Measurements from ENCODE around the gene ALK.
"Not testable (repeated sequence)": the region's sequence is repeated elsewhere in the genome, so short reads cannot be mapped to it uniquely, and the experiment has no call there.

Gene ALK

DNA sequence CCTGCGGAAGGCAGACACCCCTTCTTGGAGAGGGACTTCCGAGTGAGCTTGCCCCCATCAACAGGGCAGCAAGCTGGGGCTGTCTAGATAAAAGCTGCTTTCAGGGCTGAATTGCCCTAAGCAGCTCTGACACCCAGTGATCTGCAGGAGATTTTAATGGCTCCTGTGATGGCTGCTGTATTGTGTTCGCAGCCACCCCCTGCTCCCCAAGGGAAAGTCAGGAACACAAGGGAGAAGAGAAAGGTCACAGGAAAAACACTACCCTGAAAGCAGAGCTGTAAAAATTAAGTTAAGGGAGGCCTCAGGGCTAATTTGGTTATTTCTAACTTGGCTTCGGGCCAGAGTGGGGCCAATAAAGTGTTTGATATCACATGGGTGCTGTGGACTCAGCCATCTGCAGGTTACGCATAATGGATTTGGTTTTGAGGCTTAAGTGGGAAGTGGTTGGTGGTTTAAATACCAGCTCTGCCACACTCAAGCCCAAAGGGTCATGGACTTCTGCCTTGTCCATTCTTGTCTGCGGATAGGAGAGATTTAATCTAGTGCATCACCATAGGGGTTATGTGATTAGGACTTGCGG lies 658.6 kb downstream of the ALK start:
- no peak for DNase-seq

- DNase-seq: no peak
Observed at GRCh38 chr2:29261003-29261402, 660.4 kb downstream of the ALK start.

- no peak for DNase-seq
Observed at GRCh38 chr2:29260142-29260772, 661.1 kb downstream of the ALK start.

GRCh38 chr2:29259221-29259620 lies 662.2 kb downstream of the ALK start:
- no peak for DNase-seq

DNA sequence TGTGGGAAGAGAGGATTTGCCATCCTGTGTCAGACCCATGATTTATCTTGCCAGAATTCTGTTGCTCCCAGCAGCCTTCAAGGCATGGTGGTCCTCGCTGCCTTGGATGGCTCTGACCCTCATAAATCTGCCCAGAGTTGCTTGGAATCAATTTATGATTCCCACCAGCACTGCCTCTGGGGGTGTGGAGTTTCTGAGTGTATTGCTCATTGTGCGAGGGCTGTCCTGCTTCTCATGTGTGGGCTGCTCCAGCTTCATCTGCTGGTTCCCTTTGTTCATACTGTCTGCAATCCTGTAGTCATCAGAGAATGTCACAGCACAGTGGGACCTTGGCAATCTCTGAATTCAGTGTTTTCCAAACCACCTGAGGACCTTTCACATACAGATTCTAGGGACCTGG lies 666.4 kb downstream of the ALK start:
- DNase-seq: no peak

GRCh38 chr2:29253495-29254275 lies 667.7 kb downstream of the ALK start:
- not testable (repeated sequence) for DNase-seq

GRCh38 chr2:29253026-29253425 lies 668.4 kb downstream of the ALK start:
- DNase-seq: no peak

- no peak for DNase-seq
Observed at GRCh38 chr2:29251406-29251805, 670.0 kb downstream of the ALK start.

DNA sequence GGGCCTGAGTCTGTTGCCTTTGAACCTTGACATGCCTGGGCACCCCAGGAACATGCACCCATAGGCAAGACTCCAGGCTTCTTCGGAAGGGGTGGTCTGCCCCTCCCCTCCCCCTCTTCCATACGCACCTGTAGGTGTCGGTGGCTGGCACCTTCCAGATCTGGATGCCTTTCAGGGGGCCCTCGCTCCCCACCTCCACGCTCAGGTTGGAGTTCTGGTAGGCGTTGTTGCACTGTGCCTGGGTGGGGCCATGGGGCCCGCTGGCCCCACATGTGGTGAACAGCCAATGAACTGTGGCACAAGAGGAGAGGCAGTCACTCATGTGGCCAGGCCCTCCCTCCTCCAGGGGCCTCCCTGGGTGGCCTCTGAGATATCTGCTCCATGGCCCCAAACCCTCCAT lies 670.4 kb downstream of the ALK start:
- no peak for DNase-seq

- DNase-seq: no peak
Observed at GRCh38 chr2:29249666-29250253, 671.6 kb downstream of the ALK start.

GRCh38 chr2:29247336-29247914 lies 674.0 kb downstream of the ALK start:
- no peak for DNase-seq

DNA sequence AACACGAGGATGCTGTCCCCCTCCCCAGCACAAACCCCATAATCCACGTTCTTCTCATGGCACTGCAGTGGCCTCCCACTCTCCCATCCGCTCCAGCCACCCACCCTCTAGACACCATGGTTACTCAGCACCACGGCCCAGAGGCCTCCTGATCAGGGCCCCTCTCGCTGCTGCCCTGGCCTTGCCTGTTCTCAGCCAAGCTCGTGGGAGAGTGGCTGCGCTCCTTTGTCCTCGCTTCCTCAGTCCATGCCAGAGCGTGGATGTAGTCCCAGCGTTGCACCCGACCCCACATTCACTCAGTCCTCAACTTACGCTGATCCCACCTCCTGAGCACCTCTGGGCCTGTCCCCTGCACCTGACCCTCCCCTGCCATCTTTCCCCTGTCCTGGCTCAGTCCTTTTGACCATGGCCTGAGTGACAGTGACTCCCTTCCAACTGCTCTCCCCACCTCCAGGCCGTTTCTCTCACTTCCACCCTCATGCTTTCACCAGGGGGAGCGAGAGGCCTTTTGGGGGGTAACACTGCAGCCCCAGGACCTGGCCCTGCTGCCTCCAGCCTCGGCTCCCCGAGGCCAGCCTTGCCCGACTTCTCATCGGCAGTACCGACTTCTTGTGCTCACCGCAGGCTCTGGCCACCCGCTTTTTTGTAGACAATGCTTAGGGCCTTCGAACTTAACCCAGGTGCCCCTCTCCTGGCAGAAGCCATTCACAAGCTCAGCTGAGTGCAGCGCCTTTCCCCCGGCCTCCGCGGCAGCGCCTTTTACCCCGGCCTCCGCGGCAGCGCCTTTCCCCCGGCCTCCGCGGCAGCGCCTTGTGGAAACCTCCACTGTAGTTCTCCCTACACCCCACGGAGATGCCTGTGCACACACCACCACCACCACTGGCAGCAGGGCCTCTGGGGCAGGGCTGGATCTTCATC lies 674.7 kb downstream of the ALK start:
- DNase-seq: no peak

- DNase-seq: no peak
Observed at GRCh38 chr2:29245742-29246382, 675.5 kb downstream of the ALK start.

- DNase-seq: not testable (repeated sequence)
Observed at GRCh38 chr2:29245035-29245741, 676.2 kb downstream of the ALK start.

- no peak for DNase-seq
Observed at GRCh38 chr2:29242621-29243375, 678.6 kb downstream of the ALK start.

- no peak for DNase-seq
Observed at GRCh38 chr2:29241955-29242565, 679.3 kb downstream of the ALK start.

GRCh38 chr2:29241341-29241740 lies 680.0 kb downstream of the ALK start:
- DNase-seq: no peak

GRCh38 chr2:29240601-29241000 lies 680.8 kb downstream of the ALK start:
- no peak for DNase-seq

- no peak for DNase-seq
Observed at GRCh38 chr2:29239209-29239960, 682.0 kb downstream of the ALK start.

Measured in GF-D8 (cell line).